GM12892 (cell line): ENCODE data around the gene SLC38A7.
"Not testable (repeated sequence)": the region's sequence is repeated elsewhere in the genome, so short reads cannot be mapped to it uniquely, and the experiment has no call there.

Experiments
- DNase-seq: peaks from one replicate; pipeline ENCODE4 v3.0.0; 2011; ENCODE audit not compliant: insufficient read length
- FAIRE-seq: peaks from 2 replicates; lab custom pipeline; 2011; peaks lifted over from hg19 to GRCh38; lab: Jason Lieb, UNC
- POLR2A ChIP-seq: IDR thresholded peaks from 2 replicates; pipeline ENCODE4 v1.6.1; 2011; ENCODE audit warnings: low read depth, low read length, control low read depth
- POLR2AphosphoS5 ChIP-seq: IDR thresholded peaks from 2 replicates; pipeline ENCODE4 v1.6.1; 2011; ENCODE audit warnings: low read depth, low read length, control low read depth
- TAF1 ChIP-seq: IDR thresholded peaks from 2 replicates; pipeline ENCODE4 v1.6.1; 2011; ENCODE audit warnings: low read depth, mild to moderate bottlenecking, control low read depth, low read length, borderline replicate concordance

The SLC38A7 gene

GRCh38 chr16:58644108-58644507 is 40.5 kb downstream of the SLC38A7 start:
- no peak for DNase-seq
- FAIRE-seq, result no peak
- TF ChIP-seq TAF1 (no peak), POLR2A (no peak), POLR2AphosphoS5 (no peak)

- DNase-seq (no peak), FAIRE-seq (no peak)
- TF ChIP-seq POLR2AphosphoS5 (no peak), TAF1 (no peak), POLR2A (no peak)
Observed at GRCh38 chr16:58640949-58641348, 43.6 kb downstream of the SLC38A7 start.

- no peak for FAIRE-seq
- no peak for DNase-seq
- TF ChIP-seq TAF1, result no peak
- TF ChIP-seq POLR2A, result no peak
- no peak for TF ChIP-seq POLR2AphosphoS5
Observed at GRCh38 chr16:58639836-58640235, 44.7 kb downstream of the SLC38A7 start.

GRCh38 chr16:58639230-58639629 is 45.3 kb downstream of the SLC38A7 start:
- FAIRE-seq (no peak), DNase-seq (no peak)
- TF ChIP-seq POLR2A (no peak), POLR2AphosphoS5 (no peak), TAF1 (no peak)

- DNase-seq (no peak), FAIRE-seq (no peak)
- TF ChIP-seq POLR2AphosphoS5 (no peak), POLR2A (no peak), TAF1 (no peak)
Observed at GRCh38 chr16:58638148-58639036, 46.2 kb downstream of the SLC38A7 start.

GRCh38 chr16:58637021-58637420 is 47.5 kb downstream of the SLC38A7 start:
- FAIRE-seq, DNase-seq: not testable (repeated sequence)

GRCh38 chr16:58636466-58636865 is 48.1 kb downstream of the SLC38A7 start:
- DNase-seq, result no peak
- TF ChIP-seq TAF1, result no peak
- no peak for TF ChIP-seq POLR2AphosphoS5
- no peak for TF ChIP-seq POLR2A
- FAIRE-seq, result no peak

GRCh38 chr16:58635502-58635901 is 49.1 kb downstream of the SLC38A7 start:
- no peak for TF ChIP-seq POLR2A
- TF ChIP-seq POLR2AphosphoS5, result no peak
- no peak for DNase-seq
- FAIRE-seq, result no peak

GRCh38 chr16:58634265-58634802 is 50.2 kb downstream of the SLC38A7 start:
- no peak for DNase-seq
- no peak for FAIRE-seq
- TF ChIP-seq POLR2AphosphoS5 (no peak), TAF1 (no peak), POLR2A (no peak)

GRCh38 chr16:58629733-58630640 is 54.6 kb downstream of the SLC38A7 start, which contains the start of gene CNOT1:
Gene CNOT1 (minus strand): TSS chr16:58629826. CDS start chr16:58599337, 30,489 bp downstream.
- DNase-seq (peak; percentile 75), FAIRE-seq (peak; percentile 97)
- TF ChIP-seq POLR2AphosphoS5, result peak; percentile 76
- TF ChIP-seq POLR2A, result peak; percentile 81; the same call in 1 of the 2 replicates
- peak; percentile 90 for TF ChIP-seq TAF1
